Stimulated activated CD4-positive, alpha-beta T cell treated with anti-CD3 and anti-CD28 coated beads, Interleukin-4, amount 100 ng/mL, for 24 hours (primary cell): ENCODE measurements around the gene CAB39.

Experiments used
- DNase-seq: peaks from one replicate; pipeline ENCODE4 v3.0.0-alpha.2; 2020

CAB39 gene

DNA sequence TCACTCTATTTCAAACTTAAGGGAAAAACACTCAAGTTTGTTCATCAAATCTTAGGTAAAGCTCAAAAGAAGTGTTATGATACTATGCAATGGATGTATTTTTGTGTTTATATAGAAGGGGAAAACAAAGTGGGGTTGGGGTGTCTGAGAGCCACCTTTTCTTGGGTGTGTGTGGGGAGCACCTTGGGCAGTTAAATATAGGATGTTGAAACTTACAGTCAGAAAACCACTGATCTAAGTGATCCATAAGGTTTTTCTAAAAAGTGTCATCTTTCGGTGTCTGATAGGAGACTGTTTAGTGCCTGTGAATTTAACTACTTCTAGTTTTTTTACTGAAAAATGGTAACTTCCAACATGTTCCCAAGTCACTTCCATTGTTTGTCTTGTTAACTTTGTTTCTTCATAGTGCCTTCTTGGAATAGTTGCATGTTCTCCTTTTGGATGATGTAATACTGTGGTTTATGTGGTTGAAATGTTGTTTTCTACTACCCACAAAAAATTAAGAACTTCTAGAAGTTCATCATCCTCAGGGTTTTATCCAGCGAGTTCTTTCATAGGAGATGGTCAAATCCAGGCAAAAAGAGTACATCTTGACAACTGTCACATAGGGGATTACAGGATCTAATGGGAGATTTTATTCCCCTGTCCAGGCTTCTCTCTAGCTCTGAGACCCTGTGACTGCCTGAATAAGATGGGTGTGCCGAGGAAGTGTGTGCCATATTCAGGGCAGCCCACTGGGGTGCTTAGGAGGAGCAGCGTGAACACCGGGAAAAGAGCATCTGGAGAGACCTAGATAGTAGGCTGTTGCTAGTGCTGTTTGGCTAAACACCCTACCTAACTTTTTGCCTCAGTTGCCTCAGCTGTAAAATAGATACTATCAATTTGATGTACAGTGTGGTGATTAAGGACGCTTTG, 46.2 kb downstream of the CAB39 start:
- DNase-seq, result no peak

DNA sequence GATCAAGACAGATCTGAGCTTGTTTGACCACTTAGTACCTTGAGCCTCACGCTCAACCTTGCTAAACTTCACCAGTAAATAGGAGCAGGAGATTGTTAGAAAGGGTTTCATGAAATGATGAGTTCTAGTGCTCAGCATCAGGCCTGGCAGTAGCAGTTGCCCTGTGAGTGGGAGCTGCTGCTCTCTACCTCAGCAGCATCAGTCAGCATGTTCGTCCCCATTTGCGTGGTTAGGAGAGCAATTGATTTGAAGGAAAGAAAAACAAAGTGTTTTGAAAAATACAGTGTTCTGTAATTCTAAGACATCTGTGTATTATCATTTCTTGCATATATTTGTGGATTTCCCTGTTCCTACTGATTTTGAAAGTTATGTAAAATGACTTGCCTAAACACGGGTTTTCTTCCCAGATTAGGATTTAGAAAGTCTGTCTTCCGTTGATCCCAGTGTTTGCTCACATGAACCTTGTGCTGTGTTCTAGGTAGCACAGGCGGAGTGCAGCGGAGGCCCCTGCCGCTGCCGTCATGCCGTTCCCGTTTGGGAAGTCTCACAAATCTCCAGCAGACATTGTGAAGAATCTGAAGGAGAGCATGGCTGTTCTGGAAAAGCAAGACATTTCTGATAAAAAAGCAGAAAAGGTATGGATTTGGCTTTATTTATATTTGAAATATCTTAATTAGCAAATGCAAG, 47.0 kb downstream of the CAB39 start:
- DNase-seq, result no peak

DNA sequence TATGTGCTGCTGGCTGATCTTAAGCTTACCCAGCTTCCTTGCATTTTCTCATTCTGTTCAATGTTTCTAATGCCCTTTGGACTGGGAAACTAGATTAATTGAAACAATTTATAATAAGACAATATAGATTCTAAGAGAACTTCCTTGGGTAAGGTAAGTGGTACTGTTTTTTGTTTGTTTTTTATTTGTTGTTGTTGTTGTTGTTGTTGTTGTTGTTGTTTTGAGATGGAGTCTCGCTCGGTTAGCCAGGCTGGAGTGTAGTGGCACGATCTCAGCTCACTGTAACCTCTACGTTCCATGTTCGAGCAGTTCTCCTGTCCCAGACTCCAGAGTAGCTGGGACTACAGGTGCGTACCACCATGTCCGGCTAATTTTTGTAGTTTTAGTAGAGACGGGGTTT, 49.1 kb downstream of the CAB39 start:
- DNase-seq, result no peak

DNA sequence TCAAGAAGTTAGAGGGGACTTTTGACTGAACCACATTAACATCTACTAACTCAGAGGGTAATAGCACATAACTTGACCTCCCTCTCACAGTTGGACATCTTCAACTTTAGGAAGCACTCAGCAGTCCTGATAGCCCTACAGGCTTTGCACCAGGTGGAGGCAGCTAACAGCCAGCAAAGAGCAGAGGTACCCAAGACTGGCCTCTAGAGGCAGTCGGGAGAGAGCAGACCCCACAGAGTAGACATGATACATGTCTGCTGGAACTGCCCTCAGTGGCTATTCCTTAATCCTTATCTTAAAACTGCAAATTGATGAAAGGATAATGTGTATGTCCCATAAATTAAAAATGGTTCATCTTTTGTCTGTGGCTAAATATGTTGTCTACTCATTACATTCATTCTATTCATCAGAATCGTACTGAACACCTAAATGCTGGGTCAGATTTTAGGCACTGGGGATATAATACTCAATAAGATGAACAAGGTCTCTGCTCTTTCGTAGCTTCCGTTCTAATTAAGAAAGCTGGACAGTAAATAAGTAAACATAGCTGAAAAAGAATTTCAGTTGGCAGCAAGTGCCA, 49.8 kb downstream of the CAB39 start:
- peak; percentile 31 for DNase-seq

DNA sequence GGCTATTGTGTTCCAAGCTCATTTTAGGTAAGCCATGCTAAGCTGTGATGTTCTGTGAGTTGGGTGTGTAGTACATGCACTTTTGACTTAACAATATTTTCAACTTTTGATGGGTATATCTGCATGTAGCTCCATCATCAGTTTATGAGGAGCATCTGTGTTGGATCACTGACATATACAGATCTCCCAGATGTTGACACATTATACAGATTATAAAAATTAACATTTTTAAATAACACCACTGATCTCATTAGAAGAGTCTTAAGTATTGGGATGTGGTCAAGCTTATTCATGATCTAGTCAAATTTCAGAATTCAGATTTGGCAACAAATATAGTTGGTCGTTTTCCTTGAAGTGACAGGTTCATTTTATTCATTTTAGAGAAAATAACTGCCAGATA, 51.7 kb downstream of the CAB39 start:
- DNase-seq, result no peak

DNA sequence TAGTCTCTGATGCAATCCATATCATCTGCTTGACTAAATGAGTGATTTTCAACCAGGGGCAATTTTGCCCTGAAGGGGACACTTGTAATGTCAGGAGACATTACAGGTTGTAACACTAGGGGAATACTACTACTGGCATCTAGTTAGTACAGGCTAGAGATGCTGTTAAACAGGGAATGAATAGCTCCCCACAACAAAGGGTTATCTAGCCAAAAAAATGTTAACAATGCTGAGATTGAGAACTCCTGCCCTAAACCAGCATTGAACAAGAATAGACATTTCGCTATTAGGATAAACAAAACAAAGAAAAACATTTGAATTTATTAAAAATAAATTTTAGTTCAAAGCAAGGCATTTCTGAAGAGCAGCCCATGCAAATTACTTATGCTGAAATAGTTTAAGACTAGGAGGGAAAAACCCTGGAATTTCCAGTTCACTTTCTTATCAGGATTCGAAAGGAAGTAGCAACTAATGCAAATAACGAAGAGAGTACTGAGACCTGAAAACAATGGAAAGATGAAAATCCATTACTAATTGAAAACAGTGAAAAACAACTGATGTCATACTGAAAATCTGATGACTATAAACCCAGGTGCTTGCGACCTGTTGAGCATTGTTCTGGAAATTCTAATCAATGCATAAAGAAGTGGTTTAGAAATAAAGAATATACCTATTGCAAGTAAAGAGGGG, 53.1 kb downstream of the CAB39 start:
- DNase-seq, result no peak

DNA sequence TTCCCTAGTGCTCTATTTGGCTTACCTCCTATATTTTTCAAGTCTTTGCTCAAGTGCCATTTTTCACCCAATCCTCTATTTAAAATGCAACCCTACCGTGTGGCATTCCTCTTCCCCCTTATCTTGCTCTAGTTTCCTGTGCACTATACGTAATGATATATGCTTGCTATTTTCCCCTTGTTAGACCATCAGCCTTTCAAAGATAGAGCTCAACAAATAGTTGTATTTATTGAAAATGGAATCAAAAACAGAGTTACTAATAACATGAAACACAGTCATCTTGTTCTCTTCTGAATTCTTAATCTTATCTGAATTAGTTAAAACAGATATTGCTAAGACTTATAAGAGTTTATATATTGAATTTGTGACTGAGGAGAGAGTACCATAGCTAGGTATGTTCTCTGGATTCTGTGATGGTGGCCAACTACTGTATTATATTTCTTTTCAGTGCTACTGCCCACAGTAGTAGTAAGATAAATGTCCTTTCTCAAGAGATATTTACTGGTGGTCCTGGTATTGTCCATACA, 55.3 kb downstream of the CAB39 start:
- no peak for DNase-seq

DNA sequence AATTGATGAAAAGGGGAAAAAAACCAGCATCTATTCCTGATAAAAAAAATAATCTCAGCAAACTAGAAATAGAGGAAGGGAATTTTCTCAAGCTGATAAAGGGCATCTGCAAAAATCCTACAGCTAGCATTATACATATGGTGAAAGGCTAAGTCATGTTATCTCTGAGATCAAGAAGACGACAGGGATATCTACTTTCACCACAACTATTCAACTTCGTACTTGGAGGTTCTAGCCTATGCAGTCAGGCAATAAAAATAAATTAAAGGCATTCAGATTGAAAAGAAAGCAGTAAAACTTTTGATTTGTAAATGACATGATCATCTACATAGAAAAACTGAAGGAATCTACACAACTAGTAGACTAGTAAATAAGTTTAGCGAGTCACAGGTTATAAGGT, 58.2 kb downstream of the CAB39 start:
- DNase-seq, result no peak

DNA sequence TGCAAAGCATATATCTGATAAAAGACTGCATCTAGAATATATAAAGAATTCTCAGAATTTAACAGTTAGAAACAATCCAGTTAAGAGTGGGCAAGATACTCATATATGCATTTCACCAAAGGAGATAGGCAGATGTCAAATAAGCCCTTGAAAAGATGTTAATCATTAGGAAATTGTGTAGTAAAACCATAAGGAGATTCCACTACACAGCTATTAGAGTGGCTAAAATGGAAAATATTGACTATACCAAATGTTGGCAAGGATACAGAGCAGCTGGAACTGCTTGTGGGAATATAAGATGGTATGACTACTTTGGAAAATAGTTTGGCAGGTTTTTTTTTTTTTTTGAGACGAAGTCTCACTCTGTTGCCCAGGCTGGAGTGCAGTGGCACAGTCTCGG, 59.5 kb downstream of the CAB39 start:
- no peak for DNase-seq

DNA sequence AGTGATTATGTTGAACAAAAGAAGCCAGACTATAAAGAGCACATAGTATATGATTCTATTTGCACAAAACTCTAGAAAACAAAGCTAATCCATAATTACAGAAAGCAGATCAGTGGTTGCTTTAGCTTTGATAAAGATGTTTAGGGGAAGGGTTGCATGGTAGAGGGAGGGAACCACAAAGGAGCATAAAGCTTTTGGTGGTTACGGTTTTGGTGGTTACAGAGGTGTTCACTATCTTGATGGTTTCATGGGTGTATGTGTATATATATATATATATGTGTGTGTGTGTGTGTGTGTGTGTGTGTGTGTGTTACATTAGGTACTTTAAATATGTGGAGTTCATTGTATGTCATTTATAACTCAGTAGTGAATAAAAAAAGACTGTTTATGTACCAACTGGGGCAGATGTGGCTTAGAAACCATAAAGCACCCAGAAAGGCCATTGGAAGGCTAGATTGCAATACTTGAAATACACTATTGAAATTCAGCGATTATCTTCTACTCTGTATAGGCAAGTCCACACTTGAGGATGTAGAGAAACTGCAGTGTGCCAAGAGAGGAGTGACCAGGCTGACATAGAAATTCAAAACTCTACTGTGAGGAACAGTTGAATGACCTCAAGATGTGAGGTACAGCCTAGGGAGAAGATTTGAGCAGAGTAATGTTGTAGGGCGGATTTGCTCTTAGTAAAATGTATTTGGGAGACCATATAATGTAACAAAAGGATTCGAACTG, 60.6 kb downstream of the CAB39 start:
- no peak for DNase-seq

DNA sequence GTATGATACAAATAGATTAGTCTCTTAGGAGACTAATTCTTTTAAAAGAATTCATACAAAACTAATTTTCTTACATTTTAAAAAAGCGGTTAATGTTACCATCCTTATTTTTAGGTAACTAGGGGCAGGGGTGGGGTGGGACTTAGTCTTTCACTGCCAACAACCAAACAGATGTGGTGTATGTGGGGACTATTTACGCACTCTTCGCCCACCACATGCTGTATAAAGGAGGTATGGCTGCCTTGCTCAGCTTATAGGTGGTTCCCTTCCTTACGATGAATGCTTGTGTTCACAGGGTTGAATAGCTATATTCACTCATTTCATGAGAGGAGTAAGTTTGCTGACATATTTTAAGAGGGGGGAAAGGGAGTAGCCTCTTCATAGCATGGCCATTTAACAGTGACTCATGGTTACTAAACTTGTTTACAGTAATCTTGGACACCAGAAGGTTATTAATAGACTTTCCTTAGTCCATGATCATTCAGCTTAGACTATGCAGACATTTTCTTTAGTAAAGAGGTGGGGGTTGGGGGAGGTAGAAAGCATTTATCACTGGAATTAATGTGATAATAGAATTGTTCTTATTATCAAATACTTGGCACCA, 61.8 kb downstream of the CAB39 start:
- DNase-seq, result no peak

DNA sequence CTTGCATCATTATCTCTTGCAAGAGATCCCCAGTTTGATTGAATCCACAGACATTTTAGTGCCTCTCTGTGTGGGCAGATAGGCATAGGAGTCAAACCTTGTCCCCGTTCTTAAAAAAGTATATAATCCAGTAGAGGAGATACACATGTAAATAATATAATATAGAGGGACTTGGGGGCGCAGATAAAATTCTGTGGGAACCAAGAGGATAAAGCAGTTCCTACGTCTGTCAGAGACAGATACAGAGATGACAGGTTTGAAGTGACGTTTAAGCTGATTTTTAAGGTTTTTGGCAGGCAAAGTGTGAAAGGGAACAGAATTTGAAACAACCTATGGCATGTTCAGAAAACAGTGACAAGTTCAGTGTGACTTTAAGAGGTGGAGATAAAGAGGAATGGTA, 63.1 kb downstream of the CAB39 start:
- no peak for DNase-seq

DNA sequence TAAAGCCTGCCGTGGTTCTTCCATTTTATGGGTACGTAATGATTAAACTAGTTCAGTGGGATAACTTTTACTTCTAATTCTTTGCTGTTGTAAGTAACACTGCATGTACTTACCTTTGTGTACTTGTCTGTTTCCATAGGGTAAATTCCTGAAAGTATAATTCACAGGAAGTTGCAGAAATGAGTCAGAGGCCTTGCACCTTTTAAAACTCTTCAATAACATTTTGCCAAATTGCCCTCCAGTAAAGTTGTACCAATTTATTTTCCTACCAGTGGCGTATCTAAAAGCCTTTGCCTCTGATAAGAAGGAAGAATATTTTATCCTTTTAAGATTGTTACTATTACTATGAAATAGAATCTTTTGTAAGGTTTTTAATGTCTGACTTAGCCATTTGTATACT, 65.1 kb downstream of the CAB39 start:
- no peak for DNase-seq

DNA sequence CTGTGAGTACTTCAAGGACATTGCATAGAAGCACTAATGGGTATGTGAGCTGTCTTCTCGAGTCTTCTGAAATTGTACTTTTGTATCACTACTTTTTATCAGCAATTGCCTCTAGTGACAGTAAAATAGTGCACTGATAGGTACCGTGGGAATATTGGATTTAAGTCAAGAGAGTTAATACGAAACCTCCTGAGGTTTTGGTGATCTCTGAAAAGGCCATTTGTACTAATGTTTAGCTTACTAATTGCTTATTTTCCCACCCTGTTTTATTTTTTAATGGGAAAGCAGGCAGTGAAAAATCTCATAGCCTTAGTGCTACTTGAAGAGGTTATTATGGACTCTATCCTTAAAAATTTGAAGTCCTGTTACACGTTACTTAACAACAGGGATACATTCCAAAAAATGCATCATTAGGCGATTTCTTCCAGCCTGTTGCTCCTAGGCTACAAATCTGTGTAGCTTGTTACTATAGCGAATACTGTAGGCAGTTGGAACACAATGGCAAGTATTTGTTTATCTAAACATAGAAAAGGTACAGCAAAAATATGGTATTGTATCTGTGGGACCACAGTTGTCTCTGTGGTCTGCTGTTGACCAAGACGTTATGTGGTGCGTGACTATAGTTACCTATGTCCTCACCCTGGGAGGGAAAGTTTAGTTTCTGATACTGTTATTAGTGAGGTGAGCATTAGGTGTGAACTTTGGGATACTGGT, 65.9 kb downstream of the CAB39 start:
- no peak for DNase-seq

DNA sequence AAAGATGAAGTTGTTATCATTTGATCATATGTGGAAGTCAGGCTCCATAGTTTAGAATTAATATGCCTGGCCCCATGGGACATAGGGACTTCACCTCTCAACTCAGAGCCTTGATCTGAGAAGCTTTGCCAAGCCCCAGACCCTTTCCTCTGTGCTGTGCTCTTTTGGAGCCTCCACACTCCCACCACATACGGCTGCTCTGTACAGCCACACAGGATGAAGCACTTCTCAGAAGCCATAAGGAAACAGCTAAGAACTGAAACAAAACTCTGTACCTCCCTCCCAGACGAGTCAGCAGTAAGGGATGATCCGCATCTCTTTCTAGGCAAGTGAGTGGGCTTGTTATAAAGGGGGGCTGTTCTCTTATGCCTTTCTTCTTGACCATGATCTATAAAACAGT, 66.5 kb downstream of the CAB39 start:
- no peak for DNase-seq

DNA sequence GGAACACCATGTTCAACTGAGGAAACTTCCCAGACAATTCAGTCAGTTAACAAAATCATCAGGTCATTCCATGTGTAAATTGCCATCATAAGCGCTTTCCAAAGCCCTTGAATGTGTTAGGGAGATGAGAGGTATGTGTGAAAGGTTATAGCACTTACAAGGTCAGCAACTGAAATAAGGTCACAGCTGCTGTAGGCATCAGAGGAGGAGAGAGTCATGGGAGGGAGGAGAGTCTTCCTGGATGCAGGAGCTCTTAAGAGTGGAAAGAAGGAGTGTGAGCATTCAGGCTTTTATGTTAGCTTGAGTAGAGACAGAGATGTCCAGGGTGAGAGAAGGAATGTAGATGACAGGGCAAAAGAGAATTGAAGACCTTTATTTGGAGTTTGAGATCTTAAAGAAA, 67.0 kb downstream of the CAB39 start:
- no peak for DNase-seq

DNA sequence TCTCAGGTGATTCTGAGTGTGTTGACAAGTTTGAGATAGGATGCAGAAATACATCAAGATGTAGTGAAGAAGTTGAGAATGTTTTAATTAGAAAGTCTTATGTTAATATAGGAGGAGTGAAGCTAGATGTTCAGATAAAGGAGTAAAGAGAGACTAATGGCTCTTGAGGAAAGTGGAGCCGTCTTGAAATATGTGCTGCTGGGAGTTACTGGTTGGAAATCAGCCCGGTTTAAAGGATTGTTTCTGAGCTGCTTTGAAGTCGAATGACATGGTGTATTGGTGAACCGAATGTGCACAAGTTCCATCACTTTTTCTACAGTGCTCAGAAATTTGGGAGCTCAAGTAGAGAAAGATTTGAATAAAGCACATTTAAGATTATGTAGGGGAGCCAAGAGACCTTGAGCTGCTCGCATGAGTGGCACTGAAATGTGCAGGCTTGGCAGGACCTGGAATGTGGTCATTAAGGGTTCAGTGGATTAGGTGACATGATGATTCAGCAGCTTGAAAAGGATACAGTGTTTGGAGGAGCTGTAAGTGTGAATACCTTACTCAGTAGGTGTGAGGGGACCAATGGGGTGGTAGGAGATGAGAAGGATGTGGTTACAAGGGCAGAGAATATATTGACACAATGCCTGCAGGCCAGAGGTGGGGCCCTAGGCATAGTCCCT, 68.6 kb downstream of the CAB39 start:
- peak; percentile 40 for DNase-seq

DNA sequence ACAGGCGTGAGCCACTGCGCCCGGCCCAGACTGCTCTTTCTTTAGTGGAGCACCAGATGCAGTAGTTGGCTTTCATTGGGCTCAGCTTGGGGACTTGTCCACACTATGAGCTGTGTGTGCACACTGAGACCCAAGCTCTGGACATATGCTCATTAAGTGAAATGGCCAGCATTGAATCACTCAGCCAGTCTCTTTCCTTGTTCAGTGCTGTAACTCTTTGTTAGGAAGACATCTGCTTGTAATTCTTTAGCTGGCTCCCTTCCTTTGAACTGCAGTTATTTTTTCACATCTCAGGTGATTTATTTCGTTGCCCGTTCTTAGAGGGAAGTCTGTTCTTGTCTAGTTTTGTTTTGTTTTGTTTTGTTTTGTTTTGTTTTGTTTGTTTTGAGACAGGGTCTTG, 70.5 kb downstream of the CAB39 start:
- no peak for DNase-seq

DNA sequence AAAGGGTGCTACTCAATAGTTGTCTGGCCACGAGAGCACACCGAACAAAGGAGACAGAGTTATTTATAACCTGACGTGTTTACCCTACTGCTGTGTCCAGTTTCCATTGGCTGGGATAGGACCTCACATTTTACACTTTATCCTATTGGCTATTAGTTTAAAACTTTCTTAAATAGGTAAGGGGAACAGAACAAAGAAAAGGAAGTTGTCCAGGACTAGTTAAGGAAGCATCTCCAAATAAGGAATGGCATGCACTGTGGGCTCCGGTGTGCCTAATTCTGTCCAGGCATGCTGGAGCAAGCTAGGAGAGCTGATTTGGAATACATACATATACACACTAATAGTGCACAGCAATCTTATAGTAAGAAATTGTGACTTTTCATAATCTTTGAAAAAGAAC, 72.2 kb downstream of the CAB39 start:
- no peak for DNase-seq

DNA sequence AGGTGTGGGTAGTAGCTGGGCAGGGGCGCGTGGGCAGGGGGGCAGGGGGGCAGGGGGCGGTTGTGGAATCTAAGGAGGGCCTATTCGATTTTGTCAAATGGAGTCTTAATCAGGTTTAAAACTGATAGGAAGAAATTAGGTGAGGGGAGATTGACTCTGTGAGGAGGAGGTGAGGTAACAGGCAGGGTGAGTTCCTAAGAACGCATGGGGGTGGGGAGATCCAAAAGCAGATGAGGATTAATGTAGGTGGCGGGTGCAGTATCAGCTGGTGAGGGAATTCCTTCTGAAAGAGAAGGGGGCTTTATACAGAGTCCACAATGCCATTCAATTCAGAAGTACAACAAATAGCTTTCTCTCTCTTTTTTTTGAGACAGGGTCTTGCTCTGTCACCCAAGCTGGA, 72.7 kb downstream of the CAB39 start:
- DNase-seq, result no peak

DNA sequence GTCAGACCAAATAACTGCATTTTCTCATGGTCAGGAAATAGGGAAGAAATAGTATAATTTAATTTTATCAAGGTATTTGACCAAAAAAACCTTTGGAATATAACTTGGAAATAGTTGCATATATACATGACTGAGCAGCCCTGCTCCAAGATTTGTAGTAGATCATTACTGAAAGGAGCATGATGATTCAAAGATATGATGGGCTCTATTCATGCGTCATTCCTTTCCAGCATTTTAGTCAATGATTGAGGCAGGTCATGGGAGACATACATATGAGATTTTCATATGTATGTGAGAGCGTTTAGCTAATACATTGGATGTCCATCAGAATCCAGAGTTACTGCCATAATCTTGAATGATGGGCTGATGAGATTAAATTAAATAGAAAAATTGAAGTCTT, 74.5 kb downstream of the CAB39 start:
- DNase-seq, result no peak
